Effector CD8-positive, alpha-beta T cell (primary cell): ENCODE data around the gene NAT10.
A peak's percentile ranks its signal among the peaks of the same experiment; 100 is the strongest.
"Not testable (repeated sequence)": the region's sequence is repeated elsewhere in the genome, so short reads cannot be mapped to it uniquely, and the experiment has no call there.

ENCODE experiments used
- DNase-seq: peaks from one replicate; lab custom pipeline; 2025; lab: John Stamatoyannopoulos, UW

The NAT10 gene

GRCh38 chr11:34167961-34168360 lies 62.5 kb downstream of the NAT10 start:
- no peak for DNase-seq

DNA sequence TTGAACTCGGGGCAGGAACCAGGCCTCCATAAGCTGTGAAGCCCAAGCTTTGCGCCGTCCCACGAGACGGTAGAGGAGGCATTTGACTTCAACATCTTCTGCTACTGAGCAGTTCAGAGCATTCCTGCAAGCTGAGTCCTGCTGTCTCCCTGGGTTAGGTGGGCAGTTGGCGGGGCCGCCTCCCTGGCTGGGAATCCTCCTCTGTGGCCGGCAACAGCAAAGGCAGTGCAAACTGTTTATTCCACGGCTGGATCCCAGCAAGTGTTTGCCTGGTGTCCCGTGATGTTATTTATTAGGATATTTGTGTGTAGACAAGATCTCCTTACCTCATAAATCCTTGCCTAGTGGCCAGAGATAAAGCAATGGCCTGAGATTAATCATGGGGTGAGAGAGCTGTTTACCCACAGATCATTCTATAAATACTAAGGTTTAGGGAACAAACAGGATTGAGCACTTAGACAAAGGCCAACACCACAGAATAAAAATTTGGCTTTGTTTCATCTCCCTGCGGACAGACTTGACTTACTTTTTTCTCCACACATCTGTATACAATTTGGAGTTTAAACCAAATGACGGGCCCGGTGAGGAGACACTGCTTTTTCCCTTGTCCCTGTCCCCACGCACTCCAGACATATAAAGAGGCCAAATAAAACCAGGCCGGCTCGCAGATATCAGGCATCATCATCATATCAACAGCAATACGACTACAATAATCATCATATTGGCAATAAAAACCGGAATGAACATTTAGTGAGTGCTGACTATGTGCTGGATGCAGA lies 63.4 kb downstream of the NAT10 start:
- no peak for DNase-seq

GRCh38 chr11:34169686-34170085 lies 64.3 kb downstream of the NAT10 start:
- no peak for DNase-seq

- DNase-seq, result no peak
These were observed 67.6 kb downstream of the NAT10 start for GRCh38 chr11:34173050-34173449.

DNA sequence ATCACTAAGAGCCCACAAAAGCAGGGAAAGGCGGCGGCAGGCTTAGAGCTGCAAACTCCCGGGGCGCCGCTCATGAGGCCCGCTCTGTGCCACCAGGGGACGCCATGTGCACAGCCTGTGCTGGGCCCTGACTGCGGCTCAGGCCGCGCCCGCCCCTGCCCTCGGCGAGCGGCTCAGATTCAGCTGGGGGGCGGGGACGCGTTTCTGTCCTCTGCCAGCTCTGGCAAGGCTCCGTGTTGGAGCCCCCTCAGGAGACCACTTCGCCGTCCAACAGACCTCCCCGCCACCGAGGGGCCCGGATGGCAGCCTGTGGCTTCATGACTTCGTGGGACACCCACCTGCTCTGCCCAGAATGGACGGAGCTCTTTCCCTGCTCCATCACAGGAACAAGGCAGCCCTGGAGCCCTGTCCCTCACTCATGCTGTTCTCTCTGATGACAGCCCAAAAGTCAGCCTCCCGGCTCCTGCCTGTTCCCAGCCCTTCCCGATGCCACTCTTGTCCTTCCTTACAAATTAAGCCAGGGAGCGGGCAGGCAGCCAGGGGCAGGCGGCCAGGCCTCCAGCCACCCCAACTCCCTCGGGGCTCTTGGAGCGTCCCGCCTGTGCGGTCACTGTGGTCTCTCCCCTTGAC lies 69.1 kb downstream of the NAT10 start:
- DNase-seq, result peak; percentile 65

GRCh38 chr11:34175284-34176019 lies 70.0 kb downstream of the NAT10 start:
- no peak for DNase-seq

GRCh38 chr11:34176751-34177209 lies 71.4 kb downstream of the NAT10 start:
- DNase-seq, result no peak

- no peak for DNase-seq
These were observed 72.9 kb downstream of the NAT10 start for GRCh38 chr11:34178209-34178821.

DNA sequence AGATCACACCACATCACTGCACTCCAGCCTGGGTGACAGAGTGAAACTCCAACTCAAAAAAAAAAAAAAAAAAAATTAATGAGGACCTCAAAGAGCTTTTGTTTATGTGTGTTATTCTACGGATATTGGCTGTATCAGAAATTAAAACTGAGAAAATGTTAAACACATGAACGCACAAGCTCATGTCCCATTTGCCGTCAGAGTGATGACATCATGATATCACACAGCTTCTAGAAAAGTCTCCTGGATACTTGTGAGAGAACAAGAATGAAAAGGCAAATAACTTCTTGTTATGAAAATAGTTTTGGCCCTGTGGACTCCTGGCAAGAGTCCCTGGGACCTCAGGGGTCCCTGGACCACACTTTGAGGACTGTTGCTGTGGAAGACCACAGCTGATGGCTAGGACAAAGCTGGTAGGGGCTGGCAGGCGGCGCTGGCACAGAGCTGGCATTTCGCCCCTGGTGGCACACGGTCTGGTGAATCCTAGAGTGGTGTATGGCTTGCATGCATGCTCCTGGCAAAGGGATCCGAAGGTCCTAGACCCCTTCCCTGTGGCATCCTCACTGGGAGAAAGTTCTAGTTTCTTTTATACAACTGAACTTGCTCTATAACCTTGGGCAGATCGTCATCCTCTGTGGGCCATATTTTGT lies 73.7 kb downstream of the NAT10 start:
- no peak for DNase-seq

GRCh38 chr11:34180040-34180813 lies 74.8 kb downstream of the NAT10 start:
- DNase-seq, result no peak

GRCh38 chr11:34180814-34181165 lies 75.4 kb downstream of the NAT10 start:
- not testable (repeated sequence) for DNase-seq

GRCh38 chr11:34181251-34181650 lies 75.8 kb downstream of the NAT10 start:
- no peak for DNase-seq

DNA sequence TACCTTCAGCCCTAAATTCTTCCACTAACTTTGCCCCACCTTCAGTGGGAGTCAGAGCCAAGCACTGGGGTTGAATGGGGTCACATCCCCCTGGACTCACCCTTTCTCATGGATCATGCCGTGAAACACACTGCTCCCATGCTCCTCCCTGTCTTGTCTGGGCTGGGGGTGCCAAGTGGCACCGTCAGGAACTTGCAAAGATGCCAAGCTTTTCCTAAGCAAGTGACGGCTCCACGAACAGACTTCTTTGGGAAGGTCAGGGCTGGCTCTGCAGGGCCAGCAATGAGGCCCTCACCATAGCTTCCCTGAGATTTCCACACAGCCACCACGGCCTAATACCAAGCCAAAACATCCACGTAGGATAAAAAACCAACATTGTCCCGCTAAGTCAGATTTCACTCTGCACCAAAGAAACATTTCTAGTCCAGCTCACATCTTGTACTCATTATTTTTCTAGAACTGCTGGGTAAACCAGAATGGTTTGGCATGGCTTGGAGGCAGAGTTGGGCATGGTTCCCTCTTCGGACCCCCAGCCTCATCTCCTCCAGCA lies 76.5 kb downstream of the NAT10 start:
- DNase-seq, result no peak

DNA sequence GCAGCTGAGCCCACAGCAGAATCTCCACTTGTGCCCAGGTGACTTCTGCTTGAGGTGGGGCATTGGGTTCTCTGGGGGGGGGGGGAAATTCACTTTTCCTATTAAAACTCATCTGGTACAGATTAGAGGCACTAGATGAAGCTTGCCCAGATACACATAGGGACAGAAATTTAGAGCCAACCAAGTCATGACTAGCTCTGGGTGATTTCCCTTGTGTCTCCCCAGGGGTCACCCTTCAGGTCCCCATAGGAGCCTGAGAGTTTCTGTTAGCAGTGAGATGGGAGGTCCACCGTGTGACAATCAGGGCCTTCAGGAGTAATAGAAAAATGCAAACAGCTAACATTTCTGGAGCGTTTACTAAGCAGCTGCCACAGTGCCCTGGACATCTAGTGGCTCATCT lies 77.0 kb downstream of the NAT10 start:
- DNase-seq, result no peak

DNA sequence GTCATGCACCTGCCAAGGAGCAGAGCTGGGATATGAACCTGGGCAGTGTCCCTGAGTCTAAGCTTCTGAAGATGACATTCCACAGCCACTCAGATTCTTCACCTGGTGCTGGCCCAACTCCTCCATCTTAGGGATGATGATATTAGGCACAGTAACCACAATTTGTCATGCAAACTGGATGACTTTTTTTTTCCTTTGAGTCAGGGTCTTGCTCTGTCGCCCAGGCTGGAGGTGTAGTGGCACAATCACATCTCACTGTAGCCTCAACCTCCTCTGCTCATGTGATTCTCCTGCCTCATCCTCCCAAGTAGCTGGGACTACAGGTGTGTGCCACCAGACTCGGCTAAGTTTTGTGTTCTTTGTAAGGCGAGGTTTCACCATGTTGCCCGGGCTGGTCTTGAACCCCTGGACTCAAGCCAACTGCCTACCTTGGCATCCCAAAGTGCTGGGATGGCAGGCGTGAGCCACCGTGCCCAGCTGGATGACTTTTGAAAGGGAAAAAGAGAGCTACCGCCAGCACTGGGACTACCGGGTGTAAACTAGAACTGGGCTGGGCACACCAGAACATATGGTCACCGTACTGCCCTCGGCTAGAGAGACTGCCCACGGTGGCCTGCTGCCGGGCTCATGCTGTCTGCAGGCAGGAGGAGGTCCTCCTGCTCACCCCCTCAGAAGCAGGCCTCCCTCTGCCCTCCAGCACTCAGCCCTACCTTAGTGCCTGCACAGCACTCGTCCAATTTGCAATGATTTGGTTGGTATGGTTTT lies 77.7 kb downstream of the NAT10 start:
- DNase-seq, result no peak

DNA sequence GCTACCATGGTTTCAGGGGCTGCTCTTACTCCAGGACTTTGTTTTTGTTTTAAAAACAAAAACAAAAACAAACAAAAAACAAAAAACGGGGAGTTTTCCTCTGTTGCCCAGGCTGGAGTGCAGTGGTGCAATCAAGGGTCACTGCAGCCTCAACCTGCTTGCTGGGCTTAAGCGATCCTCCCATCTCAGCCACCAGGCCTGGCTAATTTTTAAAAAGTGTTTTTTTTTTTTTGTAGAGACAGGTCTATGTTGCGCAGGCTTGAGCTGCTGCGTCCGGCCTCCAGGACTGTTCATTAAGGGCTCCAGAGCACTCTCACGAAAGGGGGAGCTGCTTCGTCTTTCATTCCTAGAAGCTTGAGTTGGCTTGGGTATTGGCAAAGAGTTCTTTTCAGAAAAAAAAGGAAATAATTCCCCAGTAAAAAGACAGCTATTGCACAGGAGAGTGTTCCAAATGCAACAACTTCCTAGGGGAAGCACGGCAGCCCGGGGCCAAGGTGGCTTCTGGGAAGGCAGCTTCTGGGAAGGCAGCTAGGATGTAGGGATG lies 78.5 kb downstream of the NAT10 start:
- DNase-seq, result no peak

GRCh38 chr11:34184505-34185015 lies 79.1 kb downstream of the NAT10 start:
- no peak for DNase-seq

DNA sequence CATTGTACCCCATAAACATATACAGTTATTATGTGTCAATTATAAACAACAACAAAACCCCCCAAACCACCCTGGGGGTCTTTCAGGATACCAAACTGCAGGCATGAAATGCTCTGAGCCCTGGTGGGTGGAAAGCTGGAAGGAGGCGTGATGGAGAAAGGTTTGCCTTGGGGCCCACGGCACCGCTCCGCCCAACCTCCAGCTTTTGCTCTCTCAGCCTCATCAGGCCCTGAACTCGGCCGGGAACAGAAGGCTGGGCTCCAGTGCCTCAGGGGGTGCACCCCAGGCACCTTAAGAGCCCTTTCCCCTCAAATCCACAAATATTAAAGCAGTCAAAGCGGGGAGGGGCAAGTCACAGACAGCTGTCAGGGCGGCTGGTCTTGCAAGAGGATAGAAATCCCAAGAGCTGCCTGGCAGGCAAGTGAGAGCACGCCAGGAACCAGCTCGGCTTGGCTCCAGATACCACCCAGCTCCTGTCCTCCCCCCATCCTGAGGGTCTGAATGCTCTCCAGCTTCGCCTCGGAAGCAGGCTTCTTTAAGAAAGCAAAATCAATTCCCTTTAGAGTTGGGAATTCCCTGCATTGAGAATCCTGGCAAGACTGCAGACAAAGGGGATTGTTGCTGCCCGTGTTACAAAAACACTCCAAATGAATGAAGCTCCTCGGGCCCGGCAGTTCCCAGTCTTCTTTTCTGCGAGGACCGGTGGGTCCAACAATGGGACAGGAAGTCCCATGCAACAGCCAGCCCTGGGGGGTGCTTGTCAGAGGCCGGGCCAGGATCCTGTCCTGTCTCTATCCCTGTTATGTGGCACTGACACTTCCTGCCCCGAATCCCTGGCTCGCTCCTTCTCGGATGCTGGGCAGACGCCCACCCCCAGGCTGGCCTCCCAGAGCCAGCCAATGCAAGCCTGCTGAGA lies 80.8 kb downstream of the NAT10 start:
- DNase-seq, result no peak
